Endodermal cell (in vitro differentiated cells): ENCODE data around the gene GRK1. TPM values are rescaled to one million over a fixed set of nuclear protein-coding genes. Genes with fewer than 3 reads are reported as not detected.

Source experiments
- DNase-seq: peaks from one replicate; pipeline ENCODE4 v3.0.0-alpha.2; 2017
- H3K27ac ChIP-seq: 2 replicates; pipeline ENCODE4 v1.5.1; 2013; ENCODE audit warnings: mild to moderate bottlenecking, low read depth, low read length, moderate library complexity
- H3K27me3 ChIP-seq: 2 replicates; pipeline ENCODE4 v1.6.1; 2013; ENCODE audit warnings: mild to moderate bottlenecking, low read length, moderate library complexity; ENCODE audit not compliant: insufficient read depth, control insufficient read depth, poor library complexity, severe bottlenecking
- H3K36me3 ChIP-seq: 2 replicates; pipeline ENCODE4 v1.7.0; 2013; ENCODE audit warnings: mild to moderate bottlenecking, low read length, moderate library complexity; ENCODE audit not compliant: control insufficient read depth, insufficient read depth
- H3K4me1 ChIP-seq: one replicate; pipeline ENCODE4 v1.7.0; 2013; ENCODE audit warnings: low read length; ENCODE audit not compliant: control insufficient read depth, insufficient read depth
- H3K4me3 ChIP-seq: 2 replicates; pipeline ENCODE4 v1.5.1; 2013; ENCODE audit warnings: mild to moderate bottlenecking, low read length, moderate library complexity
- H3K9ac ChIP-seq: 2 replicates; pipeline ENCODE4 v1.6.1; 2013; ENCODE audit warnings: mild to moderate bottlenecking, low read length, moderate library complexity; ENCODE audit not compliant: poor library complexity, severe bottlenecking; ENCODE audit errors: extremely low read depth
- H3K9me3 ChIP-seq: 2 replicates; pipeline ENCODE4 v1.6.1; 2013; ENCODE audit warnings: mild to moderate bottlenecking, low read length, moderate library complexity; ENCODE audit not compliant: control insufficient read depth
- H3K27ac Mint-ChIP-seq: 2 replicates; pipeline ENCODE4 v1.8.0; 2020; ENCODE audit warnings: mixed read lengths
- H3K27me3 Mint-ChIP-seq: 2 replicates; pipeline ENCODE4 v1.8.0; 2021; ENCODE audit warnings: mild to moderate bottlenecking, mixed read lengths; ENCODE audit not compliant: insufficient read depth
- H3K36me3 Mint-ChIP-seq: 2 replicates; pipeline ENCODE4 v1.8.0; 2020; ENCODE audit warnings: low read depth, mixed read lengths
- H3K4me1 Mint-ChIP-seq: 2 replicates; pipeline ENCODE4 v1.8.0; 2020; ENCODE audit warnings: mixed read lengths
- H3K4me3 Mint-ChIP-seq: 2 replicates; pipeline ENCODE4 v1.8.0; 2020; ENCODE audit warnings: mild to moderate bottlenecking, moderate library complexity, mixed read lengths
- H3K9me3 Mint-ChIP-seq: 2 replicates; pipeline ENCODE4 v1.8.0; 2020; ENCODE audit warnings: mild to moderate bottlenecking, mixed read lengths
- CTCF ChIP-seq: fragments of 200-600 bp; sonication (generic); conservative IDR thresholded peaks from 2 replicates; pipeline ENCODE4 v1.5.0; 2021; ENCODE audit warnings: antibody characterized with exemption, mild to moderate bottlenecking
- WGBS, 2 experiments: methylation state at CpG; one replicate each; pipeline versions ENCODE4 v1.1.5 to v1.1.7; 2013; ENCODE audit warnings: missing lambda C conversion rate in 2 of 2, mixed read lengths in 1 of 2; ENCODE audit not compliant: insufficient coverage in 1 of 2, insufficient read length in 1 of 2; 5-methylcytosine and 5-hydroxymethylcytosine counted together
- total RNA-seq, 2 donors: library from RNA; stranded (reverse); fragmentation: NEBNext Ultra II Directional in 1 of 2; extraction: Animal tissue kit (Norgen Biotek cat#: 25700) in 1 of 2; gene quantifications; 2 replicates in 1 of 2; 3 replicates in 1 of 2; pipeline ENCODE4 v1.2.1, GENCODE V29; 2021

Gene GRK1
- total RNA-seq, 2 donors from 2014 or later = 1.7 to 2.5 TPM

DNA sequence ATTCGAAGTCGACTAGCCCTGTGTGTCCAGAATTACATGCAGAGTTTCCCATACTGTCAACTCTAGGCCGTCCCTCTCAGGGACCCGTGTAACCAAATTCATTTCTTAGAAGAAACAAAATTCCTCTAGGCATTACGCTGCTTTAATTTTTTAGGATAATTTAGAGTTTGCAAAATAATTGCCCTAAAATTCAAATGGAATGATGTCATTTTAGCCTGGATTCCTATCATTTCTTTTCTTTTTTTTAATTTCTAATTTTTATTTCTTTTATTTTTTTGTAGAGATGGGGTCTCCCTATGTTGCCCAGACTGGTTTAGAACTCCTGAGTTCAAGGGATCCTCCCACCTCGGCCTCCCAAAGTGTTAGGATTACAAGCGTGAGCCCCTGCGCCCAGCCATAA is 7.7 kb upstream of the GRK1 start:
- H3K9me3 Mint-ChIP-seq = peaks cover 17% of the 10 kb centered on the region
- H3K4me1 Mint-ChIP-seq = no peaks in the 10 kb centered on the region
- H3K36me3 Mint-ChIP-seq = no peaks in the 10 kb centered on the region
- H3K27me3 Mint-ChIP-seq = no peaks in the 10 kb centered on the region
- no peak for TF ChIP-seq CTCF
- peaks cover 16% of the 10 kb centered on the region for H3K9me3 ChIP-seq
- no peaks in the 10 kb centered on the region for H3K4me1 ChIP-seq
- no peak overlapping the region for H3K9ac ChIP-seq
- DNase-seq = no peak
- H3K4me3 Mint-ChIP-seq = no peak overlapping the region
- H3K4me3 ChIP-seq = no peak overlapping the region
- no peak overlapping the region for H3K27ac Mint-ChIP-seq
- no peak overlapping the region for H3K27ac ChIP-seq
- H3K36me3 ChIP-seq = no peaks in the 10 kb centered on the region
- 85 to 91% methylated on average over 6 to 8 of the region's 8 CpGs for WGBS, 2 experiments
- no peaks in the 10 kb centered on the region for H3K27me3 ChIP-seq

DNA sequence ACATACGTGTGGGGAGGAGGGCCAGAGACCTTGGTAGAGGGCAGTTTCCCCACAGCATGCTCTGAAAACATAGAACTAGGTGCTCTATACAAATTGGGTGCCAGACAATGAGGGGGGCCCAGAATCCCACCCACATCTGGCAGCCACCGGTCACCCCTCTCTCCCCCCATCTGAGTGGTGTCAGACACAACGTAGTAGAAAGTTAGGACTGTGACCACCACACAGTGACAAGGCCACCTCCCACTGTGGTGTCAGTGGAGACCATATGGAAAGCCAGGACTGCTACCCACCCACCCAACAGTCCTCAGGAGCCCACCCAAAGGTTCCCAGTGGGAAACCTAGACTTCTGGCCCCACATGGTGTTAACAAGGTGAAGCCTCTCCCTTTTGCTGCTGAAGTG is 7.0 kb upstream of the GRK1 start:
- H3K36me3 Mint-ChIP-seq = no peaks in the 10 kb centered on the region
- Histone ChIP-seq H3K4me3 (no peak overlapping the region), H3K36me3 (no peaks in the 10 kb centered on the region), H3K27me3 (no peaks in the 10 kb centered on the region), H3K27ac (no peak overlapping the region), H3K4me1 (no peaks in the 10 kb centered on the region), H3K9ac (no peak overlapping the region), H3K9me3 (peaks cover 16% of the 10 kb centered on the region)
- TF ChIP-seq CTCF = no peak
- H3K27me3 Mint-ChIP-seq = no peaks in the 10 kb centered on the region
- peaks cover 4% of the 10 kb centered on the region for H3K4me1 Mint-ChIP-seq
- H3K4me3 Mint-ChIP-seq = no peak overlapping the region
- no peak for DNase-seq
- H3K27ac Mint-ChIP-seq = no peak overlapping the region
- peaks cover 17% of the 10 kb centered on the region for H3K9me3 Mint-ChIP-seq
- WGBS, 2 experiments = 87 to 89% methylated on average over 1 to 3 of the region's 3 CpGs

DNA sequence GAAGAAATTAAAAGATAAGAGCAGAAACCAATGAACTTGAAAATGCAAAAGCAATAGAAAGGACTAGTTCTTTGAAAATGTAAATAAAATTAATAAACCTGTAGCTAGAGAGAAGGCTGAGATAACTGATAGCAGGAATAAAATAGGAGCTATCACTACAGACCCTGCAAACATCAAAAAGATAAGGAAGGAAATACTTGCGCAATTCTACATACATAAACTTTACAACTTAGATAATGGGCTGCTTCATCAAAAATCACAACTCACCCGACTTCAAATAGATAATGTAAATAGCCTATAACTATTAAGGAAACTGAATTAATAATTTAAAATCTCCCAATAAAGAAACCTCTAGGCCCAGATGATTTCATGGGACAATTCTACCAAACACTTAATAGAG is 5.5 kb upstream of the GRK1 start:
- Histone ChIP-seq H3K4me1 (no peaks in the 10 kb centered on the region), H3K27ac (no peak overlapping the region), H3K36me3 (no peaks in the 10 kb centered on the region), H3K4me3 (no peak overlapping the region), H3K9me3 (peaks cover 16% of the 10 kb centered on the region), H3K9ac (no peak overlapping the region), H3K27me3 (no peaks in the 10 kb centered on the region)
- Mint-ChIP-seq H3K36me3 (no peaks in the 10 kb centered on the region), H3K4me3 (no peak overlapping the region), H3K4me1 (peaks cover 5% of the 10 kb centered on the region), H3K27ac (no peak overlapping the region), H3K9me3 (peaks cover 17% of the 10 kb centered on the region), H3K27me3 (no peaks in the 10 kb centered on the region)
- WGBS, 2 experiments = no CpG with 5 or more reads among the region's 2 CpGs
- no peak for DNase-seq
- TF ChIP-seq CTCF = no peak
